ENCODE data around the gene NPTXR. TPM values are rescaled to one million over a fixed set of nuclear protein-coding genes. Genes with fewer than 3 reads are reported as not detected.

Gene NPTXR
- total RNA-seq: 27.0 TPM

GRCh38 chr22:38843657-38844314 lies at the start of gene NPTXR:
Gene NPTXR, minus strand, starts transcription at chr22:38844028.
- DNase-seq (ENCODE audit: low spot score): no peak

GRCh38 chr22:38891256-38891655 lies 47.4 kb upstream of the NPTXR start:
- no peak for DNase-seq (ENCODE audit: low spot score)

- DNase-seq (ENCODE audit: low spot score): no peak
Observed at GRCh38 chr22:38890377-38890776, 46.5 kb upstream of the NPTXR start.

- no peak for DNase-seq (ENCODE audit: low spot score)
Observed at GRCh38 chr22:38886333-38886732, 42.5 kb upstream of the NPTXR start.

- no peak for DNase-seq (ENCODE audit: low spot score)
Observed at GRCh38 chr22:38882972-38883622, 39.3 kb upstream of the NPTXR start.

- DNase-seq (ENCODE audit: low spot score): no peak
Observed at GRCh38 chr22:38881997-38882879, 38.4 kb upstream of the NPTXR start.

- DNase-seq (ENCODE audit: low spot score): peak; percentile 87
Observed at GRCh38 chr22:38881464-38881871, 37.6 kb upstream of the NPTXR start.

GRCh38 chr22:38879961-38880360 lies 36.1 kb upstream of the NPTXR start:
- DNase-seq (ENCODE audit: low spot score): no peak

GRCh38 chr22:38879108-38879729 lies 35.4 kb upstream of the NPTXR start:
- DNase-seq (ENCODE audit: low spot score): no peak

- DNase-seq (ENCODE audit: low spot score): no peak
Observed at GRCh38 chr22:38878001-38878400, 34.2 kb upstream of the NPTXR start.

- peak; percentile 32 for DNase-seq (ENCODE audit: low spot score)
Observed at GRCh38 chr22:38874529-38875222, 30.8 kb upstream of the NPTXR start.

GRCh38 chr22:38873469-38874411 lies 29.9 kb upstream of the NPTXR start:
- DNase-seq (ENCODE audit: low spot score): peak; percentile 37

GRCh38 chr22:38872831-38873248 lies 29.0 kb upstream of the NPTXR start:
- DNase-seq (ENCODE audit: low spot score): peak; percentile 75

GRCh38 chr22:38872172-38872830 lies 28.5 kb upstream of the NPTXR start, which contains the start of gene CBX6:
Gene CBX6, minus strand, starts transcription at chr22:38872216. Its CDS starts 26 bp downstream, at chr22:38872190.
- peak; percentile 96 for DNase-seq (ENCODE audit: low spot score)

- DNase-seq (ENCODE audit: low spot score): peak; percentile 55
Observed at GRCh38 chr22:38871360-38872171, 27.7 kb upstream of the NPTXR start.

- peak; percentile 43 for DNase-seq (ENCODE audit: low spot score)
Observed at GRCh38 chr22:38870791-38871359, 27.0 kb upstream of the NPTXR start.

GRCh38 chr22:38870312-38870741 lies 26.5 kb upstream of the NPTXR start:
- peak; percentile 90 for DNase-seq (ENCODE audit: low spot score)

GRCh38 chr22:38869663-38870062 lies 25.8 kb upstream of the NPTXR start:
- peak; percentile 42 for DNase-seq (ENCODE audit: low spot score)

All from ureter (tissue), 1 donor.